Measurements from ENCODE around the gene MRGPRG.
"Not testable (repeated sequence)": the region's sequence is repeated elsewhere in the genome, so short reads cannot be mapped to it uniquely, and the experiment has no call there.

MRGPRG gene

GRCh38 chr11:3218483-3219280 lies at the start of gene MRGPRG:
Gene MRGPRG (minus strand): TSS chr11:3218813. CDS start chr11:3218813, 0 bp downstream.
- DNase-seq: no peak

- DNase-seq: not testable (repeated sequence)
Observed at GRCh38 chr11:3262548-3262947, 43.9 kb upstream of the MRGPRG start.

DNA sequence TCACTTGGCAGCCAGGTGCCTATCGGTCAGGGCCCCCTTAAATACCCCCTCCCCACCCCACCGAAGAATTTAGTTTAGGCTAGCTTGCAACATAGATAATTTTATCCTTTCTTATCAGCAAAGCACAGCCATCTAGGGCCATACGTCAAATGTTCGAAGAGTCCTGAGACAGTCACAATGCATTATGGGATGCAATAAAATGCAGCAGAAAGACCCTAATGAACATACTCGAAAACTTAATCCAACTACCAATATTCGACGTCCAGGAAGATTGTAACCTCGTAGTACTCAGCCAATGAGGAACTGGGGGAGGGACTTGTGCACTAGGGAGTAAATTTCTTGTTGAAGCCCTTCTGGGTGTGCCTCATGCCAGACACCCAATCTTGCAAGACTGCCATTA lies 43.2 kb upstream of the MRGPRG start:
- not testable (repeated sequence) for DNase-seq

DNA sequence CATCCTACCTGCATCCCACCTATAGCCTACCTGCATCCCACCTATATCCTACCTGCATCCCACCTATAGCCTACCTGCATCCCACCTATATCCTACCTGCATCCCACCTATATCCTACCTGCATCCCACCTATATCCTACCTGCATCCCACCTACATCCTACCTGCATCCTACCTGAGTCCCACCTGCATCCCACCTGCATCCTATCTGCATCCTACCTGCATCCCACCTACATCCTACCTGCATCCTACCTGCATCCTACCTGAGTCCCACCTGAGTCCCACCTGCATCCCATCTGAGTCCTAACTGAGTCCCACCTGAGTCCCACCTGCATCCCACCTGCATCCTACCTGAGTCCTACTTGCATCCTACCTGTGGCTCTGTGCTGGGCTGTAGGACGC lies 38.9 kb upstream of the MRGPRG start:
- not testable (repeated sequence) for DNase-seq

GRCh38 chr11:3255241-3255640 lies 36.6 kb upstream of the MRGPRG start:
- DNase-seq: not testable (repeated sequence)

DNA sequence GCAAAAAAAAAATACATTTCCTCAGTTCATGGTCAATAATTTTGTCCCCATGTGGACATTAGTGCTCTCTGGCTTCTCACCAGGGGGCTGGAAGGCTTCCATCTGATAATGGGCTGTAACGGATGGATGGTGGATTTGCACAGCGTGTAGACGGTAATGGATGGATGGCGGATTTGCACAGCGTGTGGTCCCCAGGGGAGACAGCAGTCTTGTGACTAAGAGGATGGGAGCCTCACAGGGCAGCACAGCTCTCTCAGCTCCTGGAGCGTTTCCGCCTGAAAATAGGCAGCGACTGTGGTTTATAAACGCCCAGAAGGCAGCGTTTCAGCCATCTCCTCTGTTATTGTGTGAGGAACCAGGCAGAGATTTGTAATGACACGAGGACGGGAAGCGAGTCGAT lies 36.2 kb upstream of the MRGPRG start:
- DNase-seq: not testable (repeated sequence)

DNA sequence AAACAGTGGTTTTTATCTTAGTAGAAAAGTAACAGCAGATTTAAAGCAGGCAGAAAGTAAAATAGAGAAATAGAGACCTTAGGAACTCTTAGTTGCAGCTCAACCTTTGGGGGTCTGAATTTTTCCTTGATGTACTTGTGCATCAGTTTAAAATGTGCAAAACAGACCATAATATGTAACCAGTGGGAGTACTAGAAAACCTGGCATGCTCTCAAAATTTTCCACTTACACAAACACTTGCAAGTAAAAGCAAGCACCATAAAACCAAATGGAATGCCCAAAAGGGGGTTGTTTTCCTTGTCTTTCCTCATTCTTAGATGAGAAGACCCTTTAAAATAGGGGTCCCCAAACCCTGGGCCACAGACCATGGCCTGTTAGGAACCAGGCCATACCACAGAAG lies 26.5 kb upstream of the MRGPRG start:
- no peak for DNase-seq

- DNase-seq: no peak
Observed at GRCh38 chr11:3243880-3244279, 25.3 kb upstream of the MRGPRG start.

- DNase-seq: no peak
Observed at GRCh38 chr11:3237119-3237518, 18.5 kb upstream of the MRGPRG start.

GRCh38 chr11:3234846-3235245 lies 16.2 kb upstream of the MRGPRG start:
- DNase-seq: no peak

DNA sequence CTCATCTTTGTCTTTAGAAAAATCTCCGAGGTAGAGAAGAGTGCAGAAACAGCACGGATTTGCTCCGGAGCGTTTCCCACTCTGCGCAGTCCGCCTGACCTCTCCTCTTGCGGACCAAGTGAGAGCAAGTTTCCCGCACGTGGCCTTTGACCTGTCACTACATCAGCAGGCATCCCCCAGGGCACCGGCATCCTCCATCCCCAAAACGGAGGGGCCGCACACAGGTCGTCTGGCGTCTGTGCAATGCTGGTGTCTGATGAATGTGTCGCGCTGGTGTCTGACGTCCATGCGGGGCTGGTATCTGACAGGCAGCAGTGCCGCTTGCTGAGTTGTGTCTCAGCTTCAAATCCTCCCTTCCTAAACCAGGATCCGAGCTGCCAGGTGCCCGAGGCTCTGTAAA lies 14.3 kb upstream of the MRGPRG start:
- DNase-seq: no peak

DNA sequence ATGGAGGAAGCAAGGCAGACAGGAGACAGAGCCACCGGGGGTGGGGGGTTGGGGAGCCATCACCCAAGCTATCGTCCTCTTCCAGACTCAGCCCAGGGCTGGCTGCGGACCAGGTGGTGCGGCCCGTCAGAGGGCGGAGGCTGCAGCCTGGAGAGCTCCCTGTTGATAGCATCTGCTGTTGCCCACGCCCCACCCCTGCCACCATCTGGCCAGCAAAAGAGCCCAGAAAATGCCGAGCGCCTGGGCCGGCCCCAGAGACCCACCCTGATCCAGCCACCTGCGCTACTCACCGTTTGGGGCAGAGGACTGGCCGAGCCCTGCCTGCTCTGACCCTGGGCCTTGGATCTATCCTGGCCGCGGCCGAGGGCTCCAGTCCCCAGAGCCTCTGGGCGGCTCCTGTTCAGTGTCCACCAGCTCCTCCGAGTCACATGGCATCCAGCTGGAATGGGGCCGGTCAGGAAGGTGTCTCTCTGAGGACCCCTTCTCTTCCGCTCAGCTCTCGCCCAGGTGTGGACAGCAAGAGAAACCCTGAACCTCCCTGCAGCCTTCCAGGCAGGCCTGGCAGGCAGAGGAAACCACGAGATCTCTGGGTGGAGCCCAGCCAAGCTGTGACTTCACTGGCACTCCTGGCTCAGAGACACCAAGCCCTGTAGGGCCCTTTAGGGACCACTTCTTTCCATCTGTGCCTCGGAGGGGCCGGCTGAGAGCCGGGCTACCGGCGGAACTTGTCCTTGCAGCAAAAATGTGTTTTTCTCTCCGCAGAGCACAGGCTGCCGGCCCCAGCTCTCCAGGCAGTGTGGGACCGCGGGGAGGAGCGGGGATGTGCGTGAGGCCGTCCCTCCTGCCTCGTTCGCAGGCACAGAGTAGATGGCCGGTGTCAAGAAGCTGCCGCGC lies 13.5 kb upstream of the MRGPRG start, which contains the start of gene MRGPRE:
Gene MRGPRE (minus strand): TSS at position 567 of the 894 bp plus-strand sequence. CDS start 3,618 bp downstream, outside the sequence.
- DNase-seq: no peak

GRCh38 chr11:3231550-3231850 lies 12.9 kb upstream of the MRGPRG start:
- DNase-seq: no peak

DNA sequence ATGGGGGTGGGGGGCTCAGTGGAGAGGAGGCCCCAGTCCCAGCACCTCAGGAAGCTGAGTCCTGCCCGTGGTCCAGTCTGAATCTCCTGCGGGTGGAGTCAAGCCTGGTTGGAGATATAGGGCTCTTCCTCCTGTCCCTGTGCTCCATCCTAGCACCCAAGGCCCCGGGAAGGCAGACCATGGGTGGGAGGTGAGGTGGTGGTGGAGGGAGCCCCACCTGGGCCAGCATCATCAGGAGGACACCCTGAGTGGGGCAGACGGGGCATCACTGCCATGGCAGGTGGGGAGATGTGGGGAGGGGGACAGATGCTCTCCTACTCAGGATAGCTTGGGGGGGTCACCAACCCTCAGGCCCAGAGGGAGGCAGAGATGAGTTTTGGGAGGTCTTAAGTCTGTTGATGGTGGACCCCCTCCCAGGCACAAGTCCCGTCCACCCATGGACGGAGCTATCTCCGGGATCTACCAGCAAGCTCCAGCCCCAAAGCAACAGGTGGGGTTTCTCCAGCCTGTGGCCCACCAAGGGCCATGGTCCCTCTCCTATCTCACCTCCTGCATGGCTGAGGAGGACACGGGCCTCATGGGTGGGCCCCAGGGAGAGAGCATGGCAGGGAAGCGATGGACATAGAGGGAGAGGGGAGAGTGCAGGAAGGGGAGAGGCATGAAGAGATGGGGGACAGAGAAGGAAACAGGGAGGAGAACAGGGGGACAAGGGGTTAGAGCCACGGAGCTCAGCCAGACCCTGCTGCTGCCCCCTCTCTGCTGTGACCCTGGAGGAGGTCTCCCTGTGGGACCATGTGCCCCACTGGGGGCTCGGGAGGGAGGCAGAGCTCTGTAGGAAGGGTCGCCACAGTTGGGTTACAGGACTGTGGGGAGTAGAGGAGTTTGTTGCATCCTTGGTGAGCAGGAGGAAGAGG lies 12.3 kb upstream of the MRGPRG start:
- DNase-seq: no peak

- no peak for DNase-seq
Observed at GRCh38 chr11:3229673-3230630, 11.3 kb upstream of the MRGPRG start.

DNA sequence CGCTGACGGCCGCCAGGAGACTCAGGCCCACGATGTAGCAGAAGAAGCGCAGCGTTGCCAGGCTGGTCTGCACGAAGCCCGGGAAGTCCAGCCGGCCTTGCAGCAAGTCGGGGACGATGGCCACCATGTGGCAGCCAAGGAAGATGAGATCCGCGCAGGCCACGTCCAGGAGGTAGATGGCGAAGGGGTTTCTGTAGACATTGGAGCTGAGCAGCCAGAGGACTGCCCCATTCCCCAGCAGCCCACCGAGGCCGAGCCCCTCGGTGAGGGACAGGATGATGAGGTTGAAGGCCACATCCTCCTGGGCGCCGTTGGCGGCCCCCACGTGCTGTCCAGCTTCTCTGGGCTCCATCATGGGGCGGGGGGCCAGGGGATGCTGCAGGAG lies 9.8 kb upstream of the MRGPRG start:
- no peak for DNase-seq

DNA sequence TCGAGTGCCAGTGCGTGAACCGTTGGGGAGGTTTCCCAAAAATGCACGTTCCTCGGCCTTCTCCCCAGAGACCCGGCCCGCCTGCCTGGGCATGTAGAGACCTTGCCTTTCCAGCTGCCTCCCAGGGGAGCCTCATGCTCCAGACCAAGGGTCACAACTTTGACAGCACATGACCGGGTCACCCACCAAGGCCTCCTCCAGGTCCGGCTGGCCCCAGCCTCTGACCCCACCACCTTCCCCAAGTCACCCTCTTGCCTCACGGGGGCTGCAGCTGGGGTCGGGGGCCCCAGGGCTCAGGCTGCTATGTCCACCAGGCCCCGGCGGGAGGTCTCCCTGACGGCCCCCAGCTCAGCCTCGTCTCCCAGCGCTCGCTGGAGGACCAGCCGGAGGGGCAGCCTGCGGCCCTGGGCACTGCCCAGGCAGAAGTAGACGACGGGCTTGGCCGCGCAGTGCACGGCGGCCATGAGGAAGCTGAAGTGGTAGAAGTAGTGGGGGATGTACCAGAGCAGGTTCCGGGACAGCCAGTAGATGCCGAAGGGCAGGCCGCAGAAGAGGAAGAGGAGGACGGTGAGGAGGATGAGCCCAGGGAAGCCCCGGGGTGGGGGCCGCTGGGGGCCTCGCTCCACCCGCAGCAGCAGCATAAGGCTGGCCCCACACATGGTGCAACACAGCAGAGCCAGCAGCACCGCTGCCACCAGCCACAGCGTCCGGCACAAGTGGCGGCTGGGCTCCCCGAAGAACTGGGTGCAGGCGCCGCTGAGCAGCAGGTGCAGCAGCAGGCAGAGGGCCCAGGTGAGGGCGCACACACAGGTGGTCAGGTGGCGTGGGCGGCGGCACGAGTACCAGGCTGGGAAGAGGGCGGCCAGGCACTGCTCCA lies 9.2 kb upstream of the MRGPRG start:
- no peak for DNase-seq

DNA sequence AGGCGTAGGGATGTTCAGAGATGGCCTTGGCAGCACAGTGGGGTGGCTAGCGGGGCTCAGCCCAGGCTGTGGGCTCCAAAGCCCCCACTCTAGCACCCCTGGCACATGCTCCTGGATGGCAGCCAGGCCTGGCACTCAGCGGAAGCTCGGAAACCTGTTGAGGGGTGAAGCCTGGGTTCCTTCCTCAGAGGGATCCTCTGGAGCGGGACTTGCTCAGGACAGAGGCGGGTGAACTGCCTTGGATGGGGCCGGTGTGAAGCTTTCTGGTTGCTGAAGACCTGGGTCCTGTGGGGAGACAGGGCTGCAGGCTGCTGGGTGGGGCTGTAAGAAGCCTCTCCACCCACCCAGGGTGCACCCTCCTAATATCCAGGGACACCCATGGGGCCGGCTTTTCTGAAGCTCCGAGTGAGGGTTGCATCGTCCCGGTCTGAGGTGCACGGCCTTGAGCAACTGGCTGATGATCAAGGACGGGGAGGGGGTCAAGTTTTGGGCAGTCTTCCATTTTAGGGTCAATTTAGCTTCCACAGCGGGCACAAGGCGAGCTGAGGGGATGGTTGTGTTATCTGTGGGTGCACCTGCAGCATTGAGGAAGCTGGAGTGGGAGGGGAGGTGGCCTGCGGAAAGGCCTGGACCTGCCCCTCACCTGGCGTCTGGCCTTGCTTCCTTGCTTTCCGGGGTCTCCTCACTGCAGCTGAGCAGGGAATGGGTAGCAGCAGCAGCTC lies 8.4 kb upstream of the MRGPRG start:
- no peak for DNase-seq

DNA sequence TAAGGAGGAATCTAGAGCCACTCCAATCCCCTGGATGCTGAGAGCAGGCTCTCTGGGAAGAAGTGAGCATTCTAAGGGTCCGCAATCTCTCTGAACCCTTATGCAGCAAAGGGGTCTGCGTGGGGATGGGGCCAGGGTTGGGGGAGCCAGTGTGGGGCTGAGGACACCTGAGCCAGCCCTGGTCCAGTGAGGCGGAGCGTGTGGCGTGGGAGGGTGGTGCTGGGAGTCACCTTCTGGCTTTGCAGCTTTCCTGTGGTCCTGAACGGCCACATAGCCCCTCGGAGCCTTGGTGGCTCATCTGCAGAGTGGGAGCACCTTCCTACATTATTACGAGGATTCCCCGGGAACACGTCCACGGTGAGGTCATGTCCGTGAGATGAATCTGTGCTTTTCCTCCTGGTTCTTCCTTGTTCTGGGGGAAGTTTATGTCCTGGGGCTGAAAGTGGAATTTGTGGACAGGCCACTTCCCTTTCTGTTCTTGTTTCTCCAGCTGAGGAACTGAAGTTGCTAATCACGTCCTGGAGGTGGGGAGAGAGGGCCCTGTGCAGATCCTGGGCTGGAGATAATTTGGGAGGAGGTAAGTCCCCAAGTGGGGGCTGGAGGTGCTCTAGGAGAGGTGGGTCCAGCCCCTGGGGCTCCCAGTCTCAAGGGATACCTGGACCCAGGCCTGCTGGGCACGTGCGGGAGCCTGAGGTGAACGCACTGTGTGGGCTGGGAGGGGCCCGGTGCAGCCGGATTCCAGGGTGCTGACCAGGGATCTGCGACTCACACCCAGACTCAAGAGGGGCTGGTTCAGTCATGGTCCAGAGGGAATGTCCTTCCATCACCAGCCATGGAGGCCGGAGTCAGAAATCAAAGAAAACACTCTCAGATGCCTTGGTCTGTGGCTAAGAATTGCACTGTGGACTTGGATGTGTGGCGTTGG lies 7.5 kb upstream of the MRGPRG start:
- DNase-seq: no peak
